Motor neuron (in vitro differentiated cells): ENCODE data around the gene CX3CL1. TPM values are rescaled to one million over a fixed set of nuclear protein-coding genes. Genes with fewer than 3 reads are reported as not detected.

Experiments
- ATAC-seq, 8 experiments: fragments of 200-7000 bp; cut with Tn5 transposase; replicated peaks in 6 of 8; 2 replicates each; pipeline ENCODE4 v1.8.0; 2021; ENCODE audit warnings: mild to moderate bottlenecking in 8 of 8, moderate library complexity in 8 of 8
- H3K27ac ChIP-seq, 2 donors: fragments of 250-450 bp; sonication (Bioruptor Pico); 2 replicates each; pipeline ENCODE4 v1.9.0; 2021; ENCODE audit warnings: antibody characterized with exemption in 2 of 2, mild to moderate bottlenecking in 2 of 2, moderate library complexity in 1 of 2
- H3K4me1 ChIP-seq, 2 donors: fragments of 250-450 bp; sonication (Bioruptor Pico); replicated peaks in 1 of 2; 2 replicates each; pipeline ENCODE4 v1.6.1; 2021; ENCODE audit warnings: antibody characterized with exemption in 2 of 2, mild to moderate bottlenecking in 2 of 2, moderate library complexity in 1 of 2
- H3K4me3 ChIP-seq, 5 donors: fragments of 250-450 bp; sonication (Bioruptor Pico); 2 replicates each; pipeline ENCODE4 v1.9.0; 2021; ENCODE audit warnings: antibody characterized with exemption in 5 of 5, mild to moderate bottlenecking in 5 of 5, moderate library complexity in 4 of 5
- WGBS, 10 experiments: fragments of 450-650 bp; shearing (Covaris generic); methylation state at CpG; one replicate each; pipeline ENCODE4 v1.0.0; 2022; 5-methylcytosine and 5-hydroxymethylcytosine counted together
- in situ Hi-C, 9 experiments: fragments of 400-800 bp; cut with MboI; loops; one replicate each; pipeline ENCODE4 v1.15.0; 2021; ENCODE audit warnings: low sequenced_read_pairs in 9 of 9, low pct_unique_long_range_greater_than_20kb in 2 of 9; ENCODE audit not compliant: unreplicated experiment in 9 of 9
- total RNA-seq, 8 experiments: library from RNA; unstranded; fragments of 300-600 nt; gene quantifications; 2 replicates each; pipeline versions ENCODE4 v1.2.3 to v1.2.4, GENCODE V29; 2022

CX3CL1 gene
- total RNA-seq, 8 experiments from 2014 or later = 1.1 to 34.3 (median 3.6) TPM

DNA sequence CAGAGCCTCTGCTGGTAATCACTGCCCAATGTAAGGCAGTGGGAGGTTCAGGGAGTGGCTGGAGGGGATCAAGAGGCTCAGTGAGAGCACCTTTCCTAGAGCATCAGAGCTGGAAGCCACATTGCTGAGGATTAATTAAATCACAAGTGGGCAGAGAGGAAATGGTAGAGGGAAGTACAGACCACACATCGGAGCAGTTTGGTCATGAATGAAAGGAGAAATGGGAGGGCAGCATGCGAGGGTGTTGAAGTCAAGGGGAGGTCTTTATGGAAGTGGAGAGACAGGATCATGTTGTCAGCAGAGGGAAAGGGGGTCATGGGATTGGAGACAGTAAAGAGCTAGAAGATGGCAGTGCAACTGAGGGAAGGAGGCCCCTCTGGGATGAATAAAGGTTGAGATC lies 34.6 kb downstream of the CX3CL1 start:
- WGBS, 10 experiments = 29 to 100% (median 70%) methylated on average over 1 to 2 of the region's 2 CpGs; no CpG with 5 or more reads in 4 of the 10 experiments
- no peak for ATAC-seq
- in situ Hi-C loops = loop anchor here in 2 of 9 experiments (25.0 kb wide), 1 partner anchor 95 kb away; no protein-coding TSS in a partner anchor
- peaks cover 7 to 14% of the 10 kb centered on the region in 2 donors for H3K4me1 ChIP-seq
- no peak overlapping the region for H3K27ac ChIP-seq
- no peak overlapping the region for H3K4me3 ChIP-seq

- WGBS, 10 experiments = 15 to 86% (median 72%) methylated on average over 3 to 5 of the region's 5 CpGs; no CpG with 5 or more reads in 1 of the 10 experiments
- in situ Hi-C loops = loop anchor here in 2 of 9 experiments (25.0 kb wide), 1 partner anchor 95 kb away; no protein-coding TSS in a partner anchor
- no peak for ATAC-seq
- Histone ChIP-seq H3K27ac (no peak overlapping the region), H3K4me3 (no peak overlapping the region), H3K4me1 (peaks cover 7 to 9% of the 10 kb centered on the region in 2 donors)
These were observed 35.4 kb downstream of the CX3CL1 start for GRCh38 chr16:57407521-57408353.

- peaks cover 7 to 9% of the 10 kb centered on the region in 2 donors for H3K4me1 ChIP-seq
- 40 to 100% (median 83%) methylated on average over 1 to 5 of the region's 5 CpGs; no CpG with 5 or more reads in 3 of the 10 experiments for WGBS, 10 experiments
- no peak overlapping the region for H3K27ac ChIP-seq
- in situ Hi-C loops = loop anchor here in 2 of 9 experiments (25.0 kb wide), 1 partner anchor 97 kb away; no protein-coding TSS in a partner anchor
- no peak for ATAC-seq
- no peak overlapping the region for H3K4me3 ChIP-seq
These were observed 36.8 kb downstream of the CX3CL1 start for GRCh38 chr16:57409065-57409464.

DNA sequence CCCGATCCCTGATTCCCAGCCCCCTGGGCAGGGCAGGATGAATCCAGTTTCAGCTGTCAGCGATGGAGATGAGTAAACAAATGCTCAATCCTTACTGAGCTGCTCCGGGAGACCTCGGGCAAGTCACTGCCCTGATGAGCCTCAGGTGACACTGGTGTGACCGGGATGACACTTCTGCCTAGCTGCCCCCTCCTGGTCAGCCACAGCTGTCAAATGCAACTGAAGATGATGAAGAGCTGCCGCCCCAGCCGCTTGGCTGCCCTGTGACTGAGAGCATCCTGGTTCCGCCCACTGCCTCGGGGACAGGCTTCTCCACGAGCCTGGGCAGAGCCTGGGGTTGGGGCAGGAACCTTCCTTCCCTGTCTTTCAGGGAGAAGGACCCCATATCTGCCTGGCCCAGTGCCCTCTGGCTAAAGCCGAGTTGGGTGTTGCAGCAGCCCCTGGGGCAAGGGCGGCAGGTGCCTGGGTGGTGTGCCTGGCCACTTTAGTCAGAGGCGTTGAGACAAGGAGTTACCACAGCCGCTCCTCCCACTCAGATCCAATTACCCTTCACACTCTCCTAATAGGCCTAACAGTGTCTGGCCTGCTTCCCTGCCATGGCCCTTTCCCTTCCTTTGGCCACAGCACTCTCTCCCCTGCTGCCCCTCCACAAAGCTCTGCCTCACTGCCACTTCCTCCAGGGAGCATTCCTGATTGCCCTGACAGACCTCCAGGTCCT lies 37.7 kb downstream of the CX3CL1 start:
- H3K4me1 ChIP-seq = peaks cover 7 to 9% of the 10 kb centered on the region in 2 donors
- H3K4me3 ChIP-seq = no peak overlapping the region
- no peak overlapping the region for H3K27ac ChIP-seq
- in situ Hi-C loops = loop anchor here in 6 of 9 experiments (10.0 to 25.0 kb wide), 2 partner anchors 98 to 105 kb away; no protein-coding TSS in a partner anchor
- WGBS, 10 experiments = 58 to 80% (median 80%) methylated on average over 1 to 5 of the region's 14 CpGs; no CpG with 5 or more reads in 7 of the 10 experiments
- peak in 3 of 8 experiments; percentile 91 to 92 (median 91) for ATAC-seq

DNA sequence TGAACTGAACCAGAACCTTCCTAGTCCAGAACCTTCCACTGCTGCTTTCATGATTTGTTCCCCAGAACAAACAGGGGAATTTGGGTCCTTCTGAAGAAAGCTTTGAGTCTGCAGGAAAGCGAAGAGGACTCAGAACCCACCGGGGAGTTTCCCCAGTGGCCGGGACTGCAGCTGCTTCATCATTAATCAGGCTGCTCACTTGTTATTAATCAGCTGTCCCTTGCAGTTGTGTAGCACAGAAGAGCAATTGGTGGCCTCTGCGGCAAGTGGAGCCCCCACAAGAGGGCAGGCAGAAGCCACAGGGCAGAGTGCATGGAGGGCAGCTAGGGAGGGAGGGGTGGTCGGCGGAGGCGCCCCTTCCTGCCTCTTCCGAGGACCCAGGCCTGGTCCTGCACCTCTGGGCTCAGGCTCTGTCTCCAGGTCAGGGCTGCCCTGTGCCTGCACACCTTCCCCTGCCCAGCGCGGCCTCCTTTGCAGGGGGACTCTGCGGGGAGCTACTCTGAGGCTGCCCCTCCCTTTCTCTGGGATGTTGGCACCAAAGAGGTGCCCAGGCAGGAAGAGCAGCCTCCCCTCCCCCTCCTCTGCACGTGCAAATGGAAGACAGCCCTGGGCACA lies 39.2 kb downstream of the CX3CL1 start:
- H3K27ac ChIP-seq = no peak overlapping the region
- 0 to 100% (median 39%) methylated on average over 1 to 4 of the region's 12 CpGs; no CpG with 5 or more reads in 7 of the 10 experiments for WGBS, 10 experiments
- no peak overlapping the region for H3K4me3 ChIP-seq
- peak in 5 of 8 experiments; percentile 30 to 61 (median 49) for ATAC-seq
- H3K4me1 ChIP-seq = peaks cover 10 to 16% of the 10 kb centered on the region in 2 donors
- in situ Hi-C loops = loop anchor here in 6 of 9 experiments (10.0 to 25.0 kb wide), 2 partner anchors 99 to 107 kb away; no protein-coding TSS in a partner anchor

GRCh38 chr16:57412584-57412983 lies 40.3 kb downstream of the CX3CL1 start:
- no peak for ATAC-seq
- in situ Hi-C loops = loop anchor here in 6 of 9 experiments (10.0 to 25.0 kb wide), 2 partner anchors 100 to 108 kb away; no protein-coding TSS in a partner anchor
- 74 to 100% (median 80%) methylated on average over 1 to 8 of the region's 9 CpGs; no CpG with 5 or more reads in 3 of the 10 experiments for WGBS, 10 experiments
- no peak overlapping the region for H3K4me3 ChIP-seq
- no peak overlapping the region for H3K27ac ChIP-seq
- peaks cover 15 to 27% of the 10 kb centered on the region in 2 donors for H3K4me1 ChIP-seq

GRCh38 chr16:57413301-57413730 lies 41.0 kb downstream of the CX3CL1 start:
- ATAC-seq = no peak
- peaks cover 15 to 28% of the 10 kb centered on the region in 2 donors for H3K4me1 ChIP-seq
- H3K27ac ChIP-seq = no peak overlapping the region
- in situ Hi-C loops = loop anchor here in 6 of 9 experiments (10.0 to 25.0 kb wide), 2 partner anchors 101 to 109 kb away; no protein-coding TSS in a partner anchor
- 60 to 100% (median 95%) methylated on average over 1 to 3 of the region's 5 CpGs; no CpG with 5 or more reads in 4 of the 10 experiments for WGBS, 10 experiments
- H3K4me3 ChIP-seq = no peak overlapping the region

GRCh38 chr16:57413733-57414132 lies 41.4 kb downstream of the CX3CL1 start:
- no peak overlapping the region for H3K4me3 ChIP-seq
- in situ Hi-C loops = loop anchor here in 6 of 9 experiments (10.0 to 25.0 kb wide), 2 partner anchors 101 to 109 kb away; no protein-coding TSS in a partner anchor
- H3K27ac ChIP-seq = no peak overlapping the region
- 0 to 100% (median 85%) methylated on average over 1 to 2 of the region's 7 CpGs; no CpG with 5 or more reads in 5 of the 10 experiments for WGBS, 10 experiments
- no peak for ATAC-seq
- H3K4me1 ChIP-seq = peaks cover 18 to 28% of the 10 kb centered on the region in 2 donors

GRCh38 chr16:57416084-57416483 lies 43.8 kb downstream of the CX3CL1 start:
- peak overlapping the region in 1 of 2 donors; percentile 72 for H3K27ac ChIP-seq
- 93% methylated on average over 7 of the region's 16 CpGs; no CpG with 5 or more reads in 9 of the 10 experiments for WGBS, 10 experiments
- peaks cover 25 to 35% of the 10 kb centered on the region in 2 donors for H3K4me1 ChIP-seq
- ATAC-seq = no peak
- in situ Hi-C loops = loop anchor here in 8 of 9 experiments (5.0 to 25.0 kb wide), 3 partner anchors 104 to 114 kb away; no protein-coding TSS in a partner anchor
- H3K4me3 ChIP-seq = no peak overlapping the region

DNA sequence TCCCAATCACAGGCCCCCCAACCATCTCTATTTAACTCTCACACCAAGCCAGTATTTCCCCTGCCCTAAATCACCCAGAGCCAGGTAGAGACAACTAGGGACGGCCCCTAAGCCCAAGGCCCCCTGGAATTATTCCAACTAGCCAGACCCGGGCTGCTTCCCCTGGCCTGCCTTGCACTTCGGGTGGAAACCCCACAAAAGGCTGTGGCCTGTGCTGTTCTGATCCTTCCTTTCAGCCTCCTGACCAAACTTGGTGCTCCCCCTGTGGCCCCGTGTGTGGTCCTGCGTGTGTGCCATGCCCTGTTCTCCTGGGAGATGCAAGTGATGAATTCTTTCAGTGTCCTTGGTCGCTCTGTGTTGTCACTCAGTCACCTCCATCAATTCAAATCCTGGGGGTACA lies 47.2 kb downstream of the CX3CL1 start:
- Histone ChIP-seq H3K4me3 (no peak overlapping the region), H3K27ac (no peak overlapping the region), H3K4me1 (peaks cover 23 to 33% of the 10 kb centered on the region in 2 donors)
- ATAC-seq = no peak
- in situ Hi-C loops = loop anchor here in 8 of 9 experiments (5.0 to 25.0 kb wide), 3 partner anchors 107 to 117 kb away; no protein-coding TSS in a partner anchor
- 10 to 100% (median 65%) methylated on average over 1 to 4 of the region's 6 CpGs; no CpG with 5 or more reads in 4 of the 10 experiments for WGBS, 10 experiments

DNA sequence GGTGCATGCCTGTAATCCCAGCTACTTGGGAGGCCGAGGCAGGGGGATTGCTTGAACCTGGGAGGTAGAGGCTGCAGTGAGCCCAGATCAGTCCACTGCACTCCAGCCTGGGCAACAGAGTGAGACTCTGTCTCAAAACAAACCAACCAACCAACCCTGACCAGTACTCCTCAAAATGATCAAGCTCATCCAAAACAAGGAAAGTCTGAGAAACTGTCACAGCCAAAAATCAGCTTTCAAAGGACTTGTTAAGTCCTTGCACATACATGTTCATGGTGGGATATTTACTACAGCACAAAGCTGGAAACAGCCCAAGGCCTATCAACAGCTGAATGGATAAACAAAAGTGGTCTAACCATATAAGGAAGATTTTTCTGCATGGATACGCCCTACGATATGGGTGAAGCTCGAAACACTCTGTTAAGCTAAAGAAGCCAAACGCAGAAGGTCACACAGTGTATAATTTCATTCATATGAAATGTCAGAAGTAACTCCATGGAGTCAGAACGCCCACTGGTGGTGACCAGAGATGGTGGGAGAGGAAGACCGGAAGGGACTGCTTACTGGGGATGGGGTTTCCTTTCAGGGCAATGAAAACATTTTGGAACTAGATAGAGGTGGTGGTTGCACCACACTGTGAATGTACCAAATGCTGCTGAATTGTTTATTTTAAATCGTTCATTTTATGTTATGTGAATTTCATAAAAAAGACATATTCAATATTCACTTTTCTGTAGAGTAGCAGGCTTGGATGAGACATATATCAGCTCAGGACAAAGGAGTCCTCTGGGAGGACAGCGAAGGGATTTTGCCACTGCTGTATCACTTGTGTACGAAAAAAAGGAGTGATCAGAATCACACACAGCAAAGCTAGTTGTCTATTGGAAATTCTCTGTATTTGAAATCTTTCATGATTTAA lies 50.0 kb downstream of the CX3CL1 start:
- peak overlapping the region in 1 of 2 donors; percentile 1 for H3K27ac ChIP-seq

More for the DNA sequence above, 50.0 kb downstream of the CX3CL1 start:
- in situ Hi-C loops = loop anchor here in 3 of 9 experiments (10.0 to 25.0 kb wide), 2 partner anchors 110 to 117 kb away; no protein-coding TSS in a partner anchor
- Histone ChIP-seq H3K4me3 (no peak overlapping the region), H3K4me1 (peaks cover 15 to 19% of the 10 kb centered on the region in 2 donors)
- 0 to 100% (median 43%) methylated on average over 1 to 8 of the region's 10 CpGs for WGBS, 10 experiments
- ATAC-seq = peak; percentile 43 to 88 (median 72)
